ENCODE data around the gene PLA2G6.
"Not testable (repeated sequence)": the region's sequence is repeated elsewhere in the genome, so short reads cannot be mapped to it uniquely, and the experiment has no call there.

PLA2G6 gene

GRCh38 chr22:38080850-38081635, 100.6 kb downstream of the PLA2G6 start:
- peak; percentile 29 for DNase-seq

GRCh38 chr22:38080474-38080849, 101.2 kb downstream of the PLA2G6 start:
- no peak for DNase-seq

GRCh38 chr22:38079804-38080203, 101.8 kb downstream of the PLA2G6 start:
- DNase-seq, result no peak

- not testable (repeated sequence) for DNase-seq
Observed at GRCh38 chr22:38079208-38079607, 102.4 kb downstream of the PLA2G6 start.

- no peak for DNase-seq
Observed at GRCh38 chr22:38078046-38078840, 103.4 kb downstream of the PLA2G6 start.

- no peak for DNase-seq
Observed at GRCh38 chr22:38077595-38077994, 104.0 kb downstream of the PLA2G6 start.

- DNase-seq, result no peak
Observed at GRCh38 chr22:38077096-38077495, 104.5 kb downstream of the PLA2G6 start.

GRCh38 chr22:38075961-38076360, 105.7 kb downstream of the PLA2G6 start:
- no peak for DNase-seq

GRCh38 chr22:38075105-38075825, 106.4 kb downstream of the PLA2G6 start:
- DNase-seq, result no peak

GRCh38 chr22:38074181-38075104, 107.2 kb downstream of the PLA2G6 start:
- no peak for DNase-seq

- DNase-seq, result no peak
Observed at GRCh38 chr22:38073150-38074130, 108.2 kb downstream of the PLA2G6 start.

GRCh38 chr22:38072322-38073149, 109.1 kb downstream of the PLA2G6 start:
- no peak for DNase-seq

- DNase-seq, result no peak
Observed at GRCh38 chr22:38071421-38072321, 110.0 kb downstream of the PLA2G6 start.

GRCh38 chr22:38070250-38070921, 111.2 kb downstream of the PLA2G6 start:
- DNase-seq, result no peak

GRCh38 chr22:38069372-38070249, 112.0 kb downstream of the PLA2G6 start:
- peak; percentile 16 for DNase-seq

- DNase-seq, result no peak
Observed at GRCh38 chr22:38068641-38069371, 112.8 kb downstream of the PLA2G6 start.
